H1 (cell line): ENCODE data around the gene IRF8. TPM values are rescaled to one million over a fixed set of nuclear protein-coding genes. Genes with fewer than 3 reads are reported as not detected.

Experiments
- CTCF ChIA-PET: fragments of 300-600 bp; sonication (Branson Sonifier 250); formaldehyde crosslinking; loops from one replicate; lab custom pipeline; 2021; ENCODE audit not compliant: partially characterized antibody; lab: Charles Lee
- POLR2A ChIA-PET: fragments of 300-600 bp; sonication (Branson Sonifier 250); formaldehyde crosslinking; loops from one replicate; lab custom pipeline; 2021; ENCODE audit warnings: inconsistent platforms; ENCODE audit not compliant: partially characterized antibody; lab: Charles Lee
- DNase-seq, 2 experiments: peaks; one replicate each; pipeline versions ENCODE4 v3.0.0 to v3.0.0-alpha.2; 2010 to 2022; ENCODE audit warnings: low spot score in 2 of 2, low read depth in 1 of 2, mixed read lengths in 1 of 2
- FAIRE-seq: peaks from 2 replicates; lab custom pipeline; 2011; peaks lifted over from hg19 to GRCh38; lab: Jason Lieb, UNC
- H2AFZ ChIP-seq: 2 replicates; pipeline ENCODE4 v1.8.1; 2012; ENCODE audit warnings: low read length, inconsistent platforms
- H2AK5ac ChIP-seq: 2 replicates; pipeline ENCODE4 v1.6.1; 2013; ENCODE audit warnings: low read depth, low read length
- H2BK120ac ChIP-seq: replicated peaks from 2 replicates; pipeline ENCODE3; 2013; ENCODE audit warnings: low read depth, low read length, inconsistent platforms
- H2BK12ac ChIP-seq: 2 replicates; pipeline ENCODE4 v1.6.1; 2013; ENCODE audit warnings: low read depth, low read length
- H2BK15ac ChIP-seq: 2 replicates; pipeline ENCODE4 v1.6.1; 2013; ENCODE audit warnings: low read length
- H2BK20ac ChIP-seq: 2 replicates; pipeline ENCODE4 v1.6.1; 2013; ENCODE audit warnings: low read length
- H2BK5ac ChIP-seq: 2 replicates; pipeline ENCODE4 v1.6.1; 2013; ENCODE audit warnings: low read depth, low read length
- H3K14ac ChIP-seq: 2 replicates; pipeline ENCODE4 v1.6.1; 2013; ENCODE audit warnings: inconsistent platforms; ENCODE audit not compliant: insufficient read length
- H3K18ac ChIP-seq: 2 replicates; pipeline ENCODE4 v1.6.1; 2013; ENCODE audit warnings: low read length; ENCODE audit errors: extremely low read depth
- H3K23ac ChIP-seq: 2 replicates; pipeline ENCODE4 v1.6.1; 2013; ENCODE audit warnings: inconsistent platforms; ENCODE audit not compliant: insufficient read length
- H3K23me2 ChIP-seq: 2 replicates; pipeline ENCODE4 v1.6.1; 2013; ENCODE audit warnings: low read depth, low read length
- H3K27ac ChIP-seq: 2 replicates; pipeline ENCODE4 v1.6.1; 2011; ENCODE audit warnings: low read depth, low read length, inconsistent platforms
- H3K27me3 ChIP-seq, 4 experiments: replicated peaks in 1 of 4; 1 replicate in 1 of 4; 2 replicates in 3 of 4; pipeline versions ENCODE4 v1.6.1 to v1.8.1; 2011 to 2013; ENCODE audit warnings: low read length in 3 of 4, mild to moderate bottlenecking in 3 of 4, inconsistent platforms in 2 of 4, mixed read lengths in 2 of 4, moderate library complexity in 1 of 4; ENCODE audit not compliant: control insufficient read depth in 3 of 4, insufficient read depth in 3 of 4; ENCODE audit errors: extremely low read depth in 1 of 4
- H3K36me3 ChIP-seq, 4 experiments: 2 replicates each; pipeline versions ENCODE4 v1.6.1 to v1.8.1; 2011 to 2013; ENCODE audit warnings: mild to moderate bottlenecking in 4 of 4, low read length in 3 of 4, moderate library complexity in 2 of 4, control low read depth in 1 of 4, inconsistent platforms in 1 of 4; ENCODE audit not compliant: insufficient read depth in 4 of 4, control insufficient read depth in 2 of 4
- H3K4ac ChIP-seq: replicated peaks from 2 replicates; pipeline ENCODE3; 2013; ENCODE audit warnings: low read length, low read depth, mixed read lengths, inconsistent platforms; ENCODE audit not compliant: insufficient read length
- H3K4me1 ChIP-seq, 4 experiments: replicated peaks in 1 of 4; 1 replicate in 1 of 4; 2 replicates in 3 of 4; pipeline versions ENCODE4 v1.6.1 to v1.8.1; 2011 to 2013; ENCODE audit warnings: low read length in 3 of 4, inconsistent platforms in 2 of 4, mixed read lengths in 1 of 4; ENCODE audit not compliant: insufficient read depth in 4 of 4, control insufficient read depth in 3 of 4
- H3K4me2 ChIP-seq, 2 experiments: 2 replicates each; pipeline versions ENCODE4 v1.6.1 to v1.8.1; 2011 to 2013; ENCODE audit warnings: low read depth in 2 of 2, low read length in 2 of 2, control low read depth in 1 of 2, inconsistent platforms in 1 of 2, mild to moderate bottlenecking in 1 of 2; ENCODE audit not compliant: insufficient read depth in 1 of 2
- H3K4me3 ChIP-seq, 4 experiments: fragments of 200-600, 300-600 bp in 1 of 4; sonication (generic), shearing (Covaris generic), sonication (Bioruptor Twin) in 1 of 4; 2 replicates each; pipeline versions ENCODE4 v1.5.1 to v1.8.1; 2011 to 2016; ENCODE audit warnings: low read length in 4 of 4, low read depth in 3 of 4, control low read depth in 2 of 4, inconsistent platforms in 2 of 4, mild to moderate bottlenecking in 2 of 4, mixed read lengths in 1 of 4, moderate library complexity in 1 of 4; ENCODE audit not compliant: insufficient read depth in 2 of 4; ENCODE audit errors: extremely low read depth in 1 of 4
- H3K56ac ChIP-seq: replicated peaks from 2 replicates; pipeline ENCODE3; 2013; ENCODE audit warnings: low read depth, mild to moderate bottlenecking, mixed read lengths, low read length, inconsistent platforms; ENCODE audit not compliant: insufficient read length
- H3K79me1 ChIP-seq: 2 replicates; pipeline ENCODE4 v1.6.1; 2013; ENCODE audit warnings: low read depth, low read length, control low read depth
- H3K79me2 ChIP-seq, 2 experiments: 2 replicates each; pipeline versions ENCODE4 v1.6.1 to v1.8.1; 2012 to 2013; ENCODE audit warnings: low read length in 2 of 2, mild to moderate bottlenecking in 2 of 2, inconsistent platforms in 1 of 2; ENCODE audit not compliant: insufficient read depth in 2 of 2, control insufficient read depth in 1 of 2
- H3K9ac ChIP-seq, 4 experiments: replicated peaks in 1 of 4; 1 replicate in 1 of 4; 2 replicates in 3 of 4; pipeline versions ENCODE4 v1.6.1 to v1.8.1; 2011 to 2013; ENCODE audit warnings: low read depth in 3 of 4, low read length in 3 of 4, control low read depth in 2 of 4, mild to moderate bottlenecking in 2 of 4, moderate library complexity in 2 of 4, inconsistent platforms in 1 of 4; ENCODE audit errors: extremely low read depth in 1 of 4
- H3K9me3 ChIP-seq, 2 experiments: 2 replicates each; pipeline versions ENCODE4 v1.6.1 to v1.8.1; 2012 to 2013; ENCODE audit warnings: mild to moderate bottlenecking in 2 of 2, moderate library complexity in 2 of 2, control low read depth in 1 of 2, inconsistent platforms in 1 of 2, low read depth in 1 of 2, low read length in 1 of 2, mixed read lengths in 1 of 2; ENCODE audit not compliant: insufficient read depth in 2 of 2
- H4K20me1 ChIP-seq, 2 experiments: replicated peaks in 1 of 2; 2 replicates each; pipeline versions ENCODE3 to v1.8.1; 2011 to 2013; ENCODE audit warnings: inconsistent platforms in 2 of 2, low read length in 2 of 2, mild to moderate bottlenecking in 1 of 2; ENCODE audit not compliant: insufficient read depth in 2 of 2, control insufficient read depth in 1 of 2
- H4K5ac ChIP-seq: 2 replicates; pipeline ENCODE4 v1.6.1; 2013; ENCODE audit warnings: low read length, low read depth, mixed read lengths, inconsistent platforms; ENCODE audit not compliant: insufficient read length
- H4K8ac ChIP-seq: 2 replicates; pipeline ENCODE4 v1.8.0; 2013; ENCODE audit warnings: mild to moderate bottlenecking, moderate library complexity, low read length, inconsistent platforms; ENCODE audit not compliant: insufficient read depth; ENCODE audit errors: extremely low read depth
- H4K91ac ChIP-seq: replicated peaks from 2 replicates; pipeline ENCODE3; 2013; ENCODE audit warnings: low read length, mixed read lengths, inconsistent platforms; ENCODE audit not compliant: insufficient read length
- EZH2 ChIP-seq: fragments of 200-600 bp; sonication (generic); IDR thresholded peaks from 2 replicates; pipeline ENCODE4 v1.7.1; 2012; ENCODE audit warnings: low read depth, mild to moderate bottlenecking, moderate library complexity, low read length, inconsistent platforms; ENCODE audit not compliant: severe bottlenecking
- HDAC6 ChIP-seq: IDR thresholded peaks from one replicate; pipeline ENCODE4 v1.7.1; 2012; ENCODE audit warnings: low read depth, mild to moderate bottlenecking, inconsistent platforms, low read length, moderate library complexity
- NRF1 ChIP-seq: IDR thresholded peaks from 2 replicates; pipeline ENCODE4 v1.6.1; 2011; ENCODE audit warnings: mild to moderate bottlenecking, low read depth, low read length, improper control_type of control experiment
- PHF8 ChIP-seq: fragments of 200-600 bp; sonication (generic); conservative IDR thresholded peaks from 2 replicates; pipeline ENCODE4 v1.7.1; 2012; ENCODE audit warnings: low read depth, mild to moderate bottlenecking, inconsistent platforms, low read length, moderate library complexity
- POLR2A ChIP-seq, 2 experiments: IDR thresholded peaks; 1 replicate in 1 of 2; 2 replicates in 1 of 2; pipeline ENCODE4 v1.6.1; 2011; ENCODE audit warnings: low read depth in 2 of 2, low read length in 2 of 2, mild to moderate bottlenecking in 2 of 2; ENCODE audit errors: control extremely low read depth in 1 of 2
- SIN3A ChIP-seq, 2 experiments: IDR thresholded peaks in 1 of 2; conservative IDR thresholded peaks in 1 of 2; 2 replicates each; pipeline ENCODE4 v1.6.1; 2011 to 2012; ENCODE audit warnings: low read length in 2 of 2, improper control_type of control experiment in 1 of 2, low read depth in 1 of 2, mild to moderate bottlenecking in 1 of 2
- SIRT6 ChIP-seq: IDR thresholded peaks from one replicate; pipeline ENCODE4 v1.7.1; 2012; ENCODE audit warnings: low read length, inconsistent platforms
- YY1 ChIP-seq: IDR thresholded peaks from 2 replicates; pipeline ENCODE4 v1.6.1; 2011; ENCODE audit warnings: low read depth, mild to moderate bottlenecking, low read length
- WGBS, 2 experiments: shearing (Covaris generic) in 1 of 2; methylation state at CpG; one replicate each; pipeline versions ENCODE4 v1.1.6 to v1.1.7; 2013 to 2015; ENCODE audit warnings: low lambda C conversion rate in 2 of 2, mixed read lengths in 2 of 2, inconsistent platforms in 1 of 2, low coverage in 1 of 2, missing lambda C conversion rate in 1 of 2; ENCODE audit not compliant: insufficient replicate concordance in 2 of 2, insufficient coverage in 1 of 2, insufficient read length in 1 of 2; ENCODE audit errors: extremely low coverage in 1 of 2, missing lambda C conversion rate in 1 of 2; 5-methylcytosine and 5-hydroxymethylcytosine counted together
- polyA plus RNA-seq, 7 experiments: library from polyadenylated mRNA; depleted of rRNA in 3 of 7; stranded (reverse) in 5 of 7; unstranded in 2 of 7; fragments of >200 nt in 5 of 7; fragments of 200-250 nt in 2 of 7; gene quantifications; 1 replicate in 5 of 7; 2 replicates in 1 of 7; 4 replicates in 1 of 7; pipeline versions ENCODE4 v1.2.1 to v1.2.3, GENCODE V29; 2011 to 2013; ENCODE audit warnings: missing spikeins in 2 of 7, mixed read lengths in 2 of 7
- total RNA-seq: library from RNA; stranded (reverse); fragmentation: NEBNext Ultra II Directional; extraction: Animal tissue kit (Norgen Biotek cat#: 25700); gene quantifications from 2 replicates; pipeline ENCODE4 v1.2.1, GENCODE V29; 2021
- TF ChIP-seq, protein P1 (sequence below): IDR thresholded peaks from 2 replicates; pipeline ENCODE4 v1.6.1; 2011; ENCODE audit warnings: low read depth, mild to moderate bottlenecking, low read length; ENCODE audit not compliant: insufficient read depth
- TF ChIP-seq, protein P2 (sequence below): IDR thresholded peaks from 2 replicates; pipeline ENCODE4 v1.6.1; 2012; ENCODE audit warnings: inconsistent platforms

The IRF8 gene
- total and polyA plus RNA-seq, 2 of the 8 experiments (the other 6 are each of a cell fraction or from before 2014, with no cell fraction given): 0.35 to 2.0 TPM

DNA sequence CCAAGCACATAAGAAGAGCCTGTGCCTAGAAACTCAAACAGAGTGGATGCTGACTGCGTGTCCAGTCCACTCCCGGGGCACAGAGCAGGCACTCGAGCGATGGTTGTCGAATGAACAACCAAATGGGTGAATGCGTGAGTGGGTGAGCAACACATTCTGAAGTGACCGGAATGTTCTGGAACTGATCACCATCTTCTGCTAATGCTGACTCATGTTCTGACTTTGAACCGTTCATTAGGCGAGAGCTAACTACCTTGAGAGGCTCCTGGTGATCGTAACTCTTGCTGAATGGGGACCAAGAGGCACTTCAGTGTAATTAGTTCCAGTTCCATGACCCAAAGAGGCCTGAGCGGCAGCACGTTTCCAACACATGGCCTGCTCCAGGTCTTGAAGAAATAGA lies 37.9 kb downstream of the IRF8 start:
- POLR2A ChIA-PET: no interaction called here
- DNase-seq (no peak), FAIRE-seq (no peak)

More for the DNA sequence above, 37.9 kb downstream of the IRF8 start:
- Histone ChIP-seq H3K18ac (no peak overlapping the region), H2AFZ (no peak overlapping the region), H2BK15ac (no peak overlapping the region), H2BK120ac (no peak overlapping the region), H2AK5ac (no peak overlapping the region), H2BK5ac (no peak overlapping the region), H4K8ac (no peak overlapping the region), H3K27ac (no peak overlapping the region), H3K27me3 (no peaks in the 10 kb centered on the region; a peak in 1 of 7 replicates), H4K5ac (no peak overlapping the region), H2BK12ac (no peak overlapping the region), H3K79me1 (no peaks in the 10 kb centered on the region), H3K9ac (no peak overlapping the region), H3K9me3 (no peaks in the 10 kb centered on the region), H3K56ac (no peak overlapping the region), H3K23me2 (no peaks in the 10 kb centered on the region), H3K14ac (no peak overlapping the region), H4K20me1 (no peaks in the 10 kb centered on the region), H3K23ac (no peak overlapping the region), H2BK20ac (no peak overlapping the region), H4K91ac (no peak overlapping the region), H3K36me3 (no peaks in the 10 kb centered on the region), H3K4me1 (no peaks in the 10 kb centered on the region), H3K79me2 (no peaks in the 10 kb centered on the region), H3K4ac (no peak overlapping the region), H3K4me3 (no peak overlapping the region), H3K4me2 (no peak overlapping the region)
- TF ChIP-seq YY1 (no peak), POLR2A (IDR thresholded peaks at IDR 0.05; ENCODE audit: control extremely low read depth in 1 of 2, low read depth in 2 of 2, low read length in 2 of 2) (no peak), SIN3A (conservative IDR thresholded peaks at IDR 0.05 in 1 of 2, IDR thresholded peaks at IDR 0.05 in 1 of 2; ENCODE audit: low read depth in 1 of 2, low read length in 2 of 2) (no peak), NRF1 (no peak), HDAC6 (no peak), EZH2 (no peak), SIRT6 (no peak), PHF8 (no peak)
- TF ChIP-seq, protein P1, sequence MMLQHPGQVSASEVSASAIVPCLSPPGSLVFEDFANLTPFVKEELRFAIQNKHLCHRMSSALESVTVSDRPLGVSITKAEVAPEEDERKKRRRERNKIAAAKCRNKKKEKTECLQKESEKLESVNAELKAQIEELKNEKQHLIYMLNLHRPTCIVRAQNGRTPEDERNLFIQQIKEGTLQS: no peak
- TF ChIP-seq, protein P2, sequence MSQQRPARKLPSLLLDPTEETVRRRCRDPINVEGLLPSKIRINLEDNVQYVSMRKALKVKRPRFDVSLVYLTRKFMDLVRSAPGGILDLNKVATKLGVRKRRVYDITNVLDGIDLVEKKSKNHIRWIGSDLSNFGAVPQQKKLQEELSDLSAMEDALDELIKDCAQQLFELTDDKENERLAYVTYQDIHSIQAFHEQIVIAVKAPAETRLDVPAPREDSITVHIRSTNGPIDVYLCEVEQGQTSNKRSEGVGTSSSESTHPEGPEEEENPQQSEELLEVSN: no peak
- CTCF ChIA-PET: interaction anchor here (1.0 to 1.3 kb wide), 3 partner anchors 20 to 117 kb away, joined by 3 to 4 read pairs (median 3); no protein-coding TSS in a partner anchor
- 94% methylated on average over 12 of the region's 12 CpGs; no CpG with 5 or more reads in 1 of the 2 experiments for WGBS, 2 experiments
